Middle frontal gyrus (tissue), 1 donor: ENCODE results near the gene SLC44A1.

Source experiments
- DNase-seq: peaks from one replicate; pipeline ENCODE4 v3.0.0-alpha.2; 2015; ENCODE audit warnings: low spot score; ENCODE audit errors: extremely low spot score

Gene SLC44A1

GRCh38 chr9:105297442-105298075 lies 53.1 kb downstream of the SLC44A1 start:
- no peak for DNase-seq

GRCh38 chr9:105299190-105299854 lies 54.9 kb downstream of the SLC44A1 start:
- DNase-seq = no peak

- DNase-seq = no peak
Measured at GRCh38 chr9:105302728-105303127, 58.3 kb downstream of the SLC44A1 start.

GRCh38 chr9:105305856-105306255 lies 61.4 kb downstream of the SLC44A1 start:
- DNase-seq = no peak

- no peak for DNase-seq
Measured at GRCh38 chr9:105306351-105307140, 62.1 kb downstream of the SLC44A1 start.

GRCh38 chr9:105307591-105308130 lies 63.2 kb downstream of the SLC44A1 start:
- no peak for DNase-seq

- no peak for DNase-seq
Measured at GRCh38 chr9:105308461-105309341, 64.2 kb downstream of the SLC44A1 start.

GRCh38 chr9:105309531-105309931 lies 65.1 kb downstream of the SLC44A1 start:
- DNase-seq = peak; percentile 50

GRCh38 chr9:105311306-105311705 lies 66.9 kb downstream of the SLC44A1 start:
- DNase-seq = no peak

GRCh38 chr9:105313238-105313637 lies 68.8 kb downstream of the SLC44A1 start:
- DNase-seq = no peak

- no peak for DNase-seq
Measured at GRCh38 chr9:105316703-105317102, 72.3 kb downstream of the SLC44A1 start.

- no peak for DNase-seq
Measured at GRCh38 chr9:105318729-105319191, 74.3 kb downstream of the SLC44A1 start.

GRCh38 chr9:105319202-105319813 lies 74.9 kb downstream of the SLC44A1 start:
- no peak for DNase-seq

- no peak for DNase-seq
Measured at GRCh38 chr9:105320568-105320967, 76.1 kb downstream of the SLC44A1 start.

- DNase-seq = no peak
Measured at GRCh38 chr9:105328296-105328695, 83.8 kb downstream of the SLC44A1 start.

GRCh38 chr9:105328872-105329718 lies 84.6 kb downstream of the SLC44A1 start:
- no peak for DNase-seq

- DNase-seq = no peak
Measured at GRCh38 chr9:105329719-105330062, 85.2 kb downstream of the SLC44A1 start.

GRCh38 chr9:105330201-105330600 lies 85.8 kb downstream of the SLC44A1 start:
- DNase-seq = no peak

GRCh38 chr9:105330755-105331154 lies 86.3 kb downstream of the SLC44A1 start:
- no peak for DNase-seq

- DNase-seq = no peak
Measured at GRCh38 chr9:105331160-105331559, 86.7 kb downstream of the SLC44A1 start.
